NCI-H1105 (cell line): ENCODE data around the gene LRRK2.
"Not testable (repeated sequence)": the region's sequence is repeated elsewhere in the genome, so short reads cannot be mapped to it uniquely, and the experiment has no call there.

Source experiments
- DNase-seq: peaks from one replicate; lab custom pipeline; 2025; lab: John Stamatoyannopoulos, UW

LRRK2 gene

GRCh38 chr12:40212566-40212965 lies 12.2 kb upstream of the LRRK2 start:
- DNase-seq: no peak

- no peak for DNase-seq
Measured at GRCh38 chr12:40215982-40216381, 8.8 kb upstream of the LRRK2 start.

- DNase-seq: no peak
Measured at GRCh38 chr12:40216516-40217288, 8.1 kb upstream of the LRRK2 start.

GRCh38 chr12:40219760-40220159 lies 5.0 kb upstream of the LRRK2 start:
- DNase-seq: no peak

GRCh38 chr12:40222247-40222646 lies 2.5 kb upstream of the LRRK2 start:
- no peak for DNase-seq

GRCh38 chr12:40223646-40224045 lies 1.2 kb upstream of the LRRK2 start:
- DNase-seq: no peak

- DNase-seq: no peak
Measured at GRCh38 chr12:40225337-40225983, 663 bp downstream of the LRRK2 start.

- no peak for DNase-seq
Measured at GRCh38 chr12:40225984-40226602, 1.3 kb downstream of the LRRK2 start.

- no peak for DNase-seq
Measured at GRCh38 chr12:40226705-40227104, 1.9 kb downstream of the LRRK2 start.

- DNase-seq: no peak
Measured at GRCh38 chr12:40227447-40227846, 2.6 kb downstream of the LRRK2 start.

- no peak for DNase-seq
Measured at GRCh38 chr12:40228727-40229126, 3.9 kb downstream of the LRRK2 start.

GRCh38 chr12:40229690-40230651 lies 5.2 kb downstream of the LRRK2 start:
- no peak for DNase-seq

GRCh38 chr12:40232602-40233001 lies 7.8 kb downstream of the LRRK2 start:
- no peak for DNase-seq

GRCh38 chr12:40233741-40234367 lies 9.1 kb downstream of the LRRK2 start:
- no peak for DNase-seq

GRCh38 chr12:40236357-40236850 lies 11.6 kb downstream of the LRRK2 start:
- no peak for DNase-seq

- DNase-seq: no peak
Measured at GRCh38 chr12:40238266-40238902, 13.6 kb downstream of the LRRK2 start.

GRCh38 chr12:40238979-40239378 lies 14.2 kb downstream of the LRRK2 start:
- DNase-seq: no peak

GRCh38 chr12:40240779-40241178 lies 16.0 kb downstream of the LRRK2 start:
- no peak for DNase-seq

- DNase-seq: no peak
Measured at GRCh38 chr12:40241741-40242140, 16.9 kb downstream of the LRRK2 start.

GRCh38 chr12:40244526-40245156 lies 19.8 kb downstream of the LRRK2 start:
- DNase-seq: not testable (repeated sequence)
